Fibroblast of gingiva (primary cell): ENCODE measurements around the gene CCL7.
A peak's percentile ranks its signal among the peaks of the same experiment; 100 is the strongest.

Source experiments
- DNase-seq: peaks from one replicate; pipeline ENCODE4 v3.0.0-alpha.2; 2011; ENCODE audit warnings: low read depth

The CCL7 gene

GRCh38 chr17:34287875-34288274 lies 17.9 kb downstream of the CCL7 start:
- DNase-seq, result no peak

DNA sequence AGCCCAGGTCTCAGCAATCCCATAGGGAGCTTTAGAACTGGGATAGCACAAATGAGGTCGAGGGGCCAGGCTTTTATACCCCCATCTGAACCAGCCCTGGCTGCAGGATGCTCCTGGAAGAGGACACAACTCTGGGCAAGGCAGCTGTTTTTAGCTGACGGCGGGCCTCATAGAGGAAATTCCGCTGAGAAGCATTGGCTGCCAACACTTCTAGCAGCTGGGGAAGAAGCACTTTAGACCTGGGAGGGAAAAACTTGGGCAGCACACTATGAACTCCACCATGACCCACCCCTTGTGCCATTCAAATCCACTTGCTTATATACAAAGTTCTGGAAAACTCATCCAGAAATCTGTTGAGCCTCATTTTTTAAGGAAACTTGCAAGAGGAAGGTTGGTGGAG lies 20.6 kb downstream of the CCL7 start:
- no peak for DNase-seq

DNA sequence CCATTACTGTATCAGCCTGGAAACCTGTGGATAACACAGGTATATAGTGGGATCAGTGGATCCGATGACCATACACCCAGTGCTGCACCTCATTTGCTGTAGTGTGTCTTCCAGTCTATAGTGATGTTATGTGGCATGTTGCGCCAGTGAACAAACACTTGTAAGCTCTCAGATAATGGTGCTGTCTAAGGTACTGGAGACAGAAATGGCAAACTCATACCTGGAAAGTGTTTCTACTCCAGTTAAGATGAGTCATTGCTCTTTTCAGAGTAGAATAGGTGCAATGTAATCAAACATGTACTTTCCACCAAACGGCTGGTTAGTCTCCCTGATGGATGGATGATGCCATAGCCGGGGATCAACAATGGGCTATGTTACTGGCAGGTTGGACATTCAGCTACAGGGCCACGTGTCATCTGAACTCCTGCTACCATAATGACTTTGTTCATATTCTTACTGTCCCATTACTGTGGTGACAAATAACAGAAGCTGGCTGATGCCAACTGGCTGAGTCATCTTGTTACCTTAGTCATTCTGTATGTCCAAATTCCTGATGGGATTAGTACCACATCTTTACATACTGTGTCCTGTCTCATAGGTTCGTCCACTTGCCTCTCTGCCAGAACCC lies 21.8 kb downstream of the CCL7 start:
- DNase-seq, result no peak

- DNase-seq, result no peak
Measured at GRCh38 chr17:34299027-34299426, 29.0 kb downstream of the CCL7 start.

DNA sequence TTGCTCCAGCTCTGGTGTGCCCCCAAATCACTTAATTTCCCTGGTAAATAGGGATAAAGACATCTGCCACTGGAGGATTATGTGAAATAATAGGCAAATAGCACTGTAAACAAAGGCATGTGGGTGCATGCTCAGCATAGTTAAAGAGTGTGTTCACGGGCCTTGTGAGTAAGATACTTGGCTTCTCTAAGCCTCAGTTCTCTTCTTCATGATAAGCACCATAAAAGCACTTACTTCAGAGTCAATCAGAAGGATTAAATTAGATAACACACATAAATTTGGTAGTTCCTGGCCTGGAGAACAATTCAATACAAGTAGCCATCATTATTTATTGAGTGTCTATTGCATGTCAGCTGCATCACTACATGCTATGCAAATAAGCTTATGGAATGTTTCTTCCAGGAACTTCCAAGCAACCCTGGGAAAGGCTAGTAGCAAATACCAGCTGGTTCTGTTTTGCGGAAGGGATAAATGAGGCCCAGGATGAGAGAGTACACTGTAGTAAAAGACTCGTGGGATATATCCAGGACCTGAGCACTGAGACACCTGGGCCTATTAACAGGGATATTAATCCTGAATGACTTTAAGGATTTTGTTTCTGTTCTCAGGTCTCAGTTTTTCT lies 30.0 kb downstream of the CCL7 start:
- DNase-seq, result peak; percentile 44

DNA sequence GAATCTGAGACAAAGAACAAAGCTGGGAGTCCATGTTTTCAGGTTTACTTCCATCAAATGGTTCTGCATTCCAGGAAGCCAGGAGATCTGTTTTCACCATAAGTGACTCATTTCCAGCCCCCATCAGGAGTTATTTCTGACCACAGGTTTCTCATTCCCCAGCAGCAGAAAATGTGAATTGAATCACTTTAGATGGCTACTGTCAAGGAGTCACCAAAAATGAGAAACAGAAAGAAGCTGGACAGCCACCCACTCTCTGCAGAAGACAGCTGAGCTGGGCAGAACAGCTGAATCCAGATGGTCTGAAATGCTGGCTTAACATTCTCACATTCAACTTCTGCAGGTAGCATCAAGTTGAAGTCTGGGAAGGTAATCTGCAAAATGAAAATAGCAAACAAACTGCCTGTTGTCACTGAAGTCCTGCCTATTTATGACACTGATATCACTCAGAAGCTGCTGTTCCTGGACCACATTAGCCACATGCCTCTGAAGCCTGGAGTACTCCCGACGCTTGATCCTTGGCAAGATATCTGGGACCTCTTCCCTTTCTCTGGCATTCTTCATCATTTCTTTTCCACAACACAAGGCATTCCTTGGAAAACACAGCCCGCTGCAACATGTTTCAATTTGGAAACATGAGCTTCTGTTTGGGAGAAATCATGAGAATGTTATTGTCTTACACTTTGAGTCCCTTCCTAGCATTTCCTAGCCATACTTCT lies 30.8 kb downstream of the CCL7 start:
- peak; percentile 37 for DNase-seq

DNA sequence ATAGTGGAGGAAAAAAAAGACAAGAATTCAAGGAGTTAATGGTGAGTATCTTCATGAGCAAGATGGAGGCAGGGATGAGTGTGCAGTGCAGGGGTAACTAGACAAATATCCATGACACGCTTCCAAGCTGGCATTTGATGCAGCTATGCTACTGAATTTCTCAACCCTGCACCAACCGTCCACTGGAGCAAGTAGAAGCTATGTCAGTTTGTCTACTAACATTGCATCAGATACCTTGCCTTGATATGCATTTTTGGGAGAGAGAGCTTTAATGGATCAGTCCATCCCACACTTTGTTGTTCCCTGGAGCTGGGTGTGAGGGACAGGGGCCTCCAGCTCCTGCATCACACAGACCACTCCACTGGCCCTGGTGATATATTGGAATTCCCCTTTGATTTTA lies 32.0 kb downstream of the CCL7 start:
- peak; percentile 40 for DNase-seq

DNA sequence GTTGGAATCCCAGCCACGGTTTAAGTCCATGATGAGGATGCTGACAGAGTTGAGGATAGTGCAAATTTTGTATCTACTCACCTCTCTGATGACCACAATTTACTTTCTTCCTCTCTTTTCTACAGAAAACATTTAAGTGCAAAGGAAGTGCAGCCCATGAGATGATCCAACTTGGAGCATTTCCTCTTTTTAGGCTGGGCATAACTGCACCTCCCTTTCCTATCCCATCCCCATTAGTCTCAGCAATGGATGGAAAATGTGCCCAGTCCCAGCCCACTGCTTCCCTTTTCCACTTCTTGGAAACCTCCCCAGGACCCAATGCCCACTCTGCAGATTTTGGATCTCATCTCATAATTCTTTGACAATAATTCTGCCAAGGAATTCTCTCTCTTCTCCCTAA lies 32.6 kb downstream of the CCL7 start:
- DNase-seq, result no peak

DNA sequence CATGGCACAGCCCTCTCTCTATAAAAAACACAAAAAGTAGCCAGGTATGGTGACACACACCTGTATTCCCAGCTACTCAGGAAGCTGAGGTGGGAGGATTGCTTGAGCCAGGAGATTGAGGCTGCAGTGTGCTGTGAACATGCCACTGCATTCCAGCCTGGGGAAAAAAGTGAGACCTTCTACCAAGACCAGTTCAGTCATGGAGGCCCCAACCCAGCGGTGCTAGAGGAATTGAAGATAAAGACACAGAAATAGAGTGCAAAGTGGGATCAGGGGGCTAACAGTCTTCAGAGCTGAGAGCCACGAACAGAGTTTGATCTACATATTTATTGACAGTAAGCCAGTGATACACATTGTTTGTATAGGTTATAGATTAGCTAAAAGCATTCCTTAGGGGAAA lies 33.6 kb downstream of the CCL7 start:
- DNase-seq, result no peak

- DNase-seq, result no peak
Measured at GRCh38 chr17:34305061-34305460, 35.0 kb downstream of the CCL7 start.

DNA sequence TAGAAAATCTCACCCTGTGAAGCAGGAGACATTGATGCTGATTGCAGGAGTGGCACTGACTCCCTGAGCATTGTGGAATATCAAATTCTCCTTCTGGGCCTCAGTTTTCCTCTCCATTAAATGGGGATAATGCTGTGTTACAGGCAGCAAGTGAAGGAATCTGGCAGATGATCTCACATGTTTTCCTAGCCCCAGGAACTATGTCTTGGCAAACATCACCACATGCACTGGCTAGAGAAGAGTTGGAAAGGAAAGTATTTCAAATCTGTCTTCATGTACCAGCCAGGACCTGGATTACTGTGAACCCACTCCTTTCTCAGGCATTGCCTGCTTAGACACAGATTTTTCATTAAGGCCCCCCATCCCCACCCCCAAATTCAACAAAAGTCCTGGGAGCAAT lies 35.6 kb downstream of the CCL7 start:
- peak; percentile 27 for DNase-seq

GRCh38 chr17:34306466-34306865 lies 36.4 kb downstream of the CCL7 start:
- peak; percentile 75 for DNase-seq

DNA sequence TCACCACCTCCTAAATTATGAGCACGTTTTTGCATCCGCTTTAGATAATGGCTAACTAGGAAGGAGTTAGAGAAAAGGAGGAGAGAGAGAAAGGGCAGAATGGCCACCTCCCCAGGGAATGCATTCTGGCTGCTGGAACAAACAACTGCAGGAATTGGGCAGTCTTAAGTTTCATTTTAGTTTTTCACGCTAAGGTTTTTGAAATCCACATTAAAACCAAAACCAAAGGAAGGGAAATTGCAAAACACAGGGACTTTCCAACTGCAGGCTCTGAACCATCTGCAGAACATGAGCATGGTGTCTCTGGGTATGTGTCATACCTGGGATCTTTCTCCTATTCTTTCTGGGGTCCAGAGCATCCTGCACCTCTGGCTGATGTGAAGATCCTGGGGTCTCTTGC lies 37.1 kb downstream of the CCL7 start:
- DNase-seq, result peak; percentile 91

- DNase-seq, result peak; percentile 51
Measured at GRCh38 chr17:34308371-34308770, 38.4 kb downstream of the CCL7 start.

DNA sequence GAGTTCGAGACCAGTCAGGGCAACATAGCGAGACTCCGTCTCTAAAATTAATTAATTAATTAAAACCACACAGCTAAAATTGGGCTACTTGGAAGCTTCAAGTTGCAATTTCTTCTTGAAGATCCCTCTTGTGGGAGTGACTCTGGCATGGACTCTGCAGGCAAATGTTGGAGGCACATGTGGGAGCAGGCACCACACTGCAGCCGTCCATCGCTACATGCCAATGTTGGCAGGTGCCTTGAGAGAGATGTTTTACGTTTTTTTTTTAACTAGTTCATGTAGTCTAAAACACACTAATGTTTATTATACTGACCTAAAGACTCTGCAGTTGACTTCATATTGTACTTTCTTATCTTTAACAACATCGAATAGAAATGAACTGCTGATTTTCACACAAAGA lies 41.3 kb downstream of the CCL7 start:
- DNase-seq, result no peak

GRCh38 chr17:34312080-34312479 lies 42.1 kb downstream of the CCL7 start:
- DNase-seq, result peak; percentile 90

- peak; percentile 84 for DNase-seq
Measured at GRCh38 chr17:34313164-34313563, 43.1 kb downstream of the CCL7 start.

GRCh38 chr17:34314279-34314678 lies 44.3 kb downstream of the CCL7 start:
- DNase-seq, result peak; percentile 95

DNA sequence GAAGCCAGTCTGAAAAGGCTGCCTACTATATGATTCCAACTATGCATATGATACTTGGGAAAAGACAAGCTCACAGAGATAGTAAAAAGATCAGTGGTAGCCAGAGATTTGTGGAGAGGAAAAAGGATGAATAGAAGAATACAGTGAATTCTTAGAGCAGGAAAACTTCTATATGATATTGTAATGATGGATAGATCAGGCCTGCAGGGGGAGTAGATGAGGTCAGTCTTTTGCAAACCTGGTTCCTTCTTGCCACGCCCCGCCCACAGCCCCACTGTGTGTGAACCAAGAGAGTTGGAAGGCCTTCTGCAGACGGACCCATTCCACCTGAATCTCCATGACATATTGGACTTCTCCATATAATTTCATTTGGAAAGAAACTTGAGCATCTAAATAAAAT lies 48.5 kb downstream of the CCL7 start:
- no peak for DNase-seq

DNA sequence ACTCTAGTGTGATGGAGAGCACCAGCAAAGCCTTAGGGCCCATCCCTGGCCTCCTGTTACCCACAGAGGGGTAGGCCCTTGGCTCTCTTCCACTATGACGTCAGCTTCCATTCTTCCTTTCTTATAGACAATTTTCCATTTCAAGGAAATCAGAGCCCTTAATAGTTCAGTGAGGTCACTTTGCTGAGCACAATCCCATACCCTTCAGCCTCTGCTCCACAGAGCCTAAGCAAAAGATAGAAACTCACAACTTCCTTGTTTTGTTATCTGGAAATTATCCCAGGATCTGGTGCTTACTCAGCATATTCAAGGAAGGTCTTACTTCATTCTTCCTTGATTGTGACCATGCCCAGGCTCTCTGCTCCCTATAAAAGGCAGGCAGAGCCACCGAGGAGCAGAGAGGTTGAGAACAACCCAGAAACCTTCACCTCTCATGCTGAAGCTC lies 49.0 kb downstream of the CCL7 start, which contains the start of gene CCL8:
Gene CCL8, plus strand, starts transcription at position 397 of the 445 bp plus-strand sequence. CDS start 67 bp downstream, outside the sequence.
- peak; percentile 36 for DNase-seq
